ENCODE measurements around the gene ING5. TPM values are rescaled to one million over a fixed set of nuclear protein-coding genes. Genes with fewer than 3 reads are reported as not detected.
A peak's percentile ranks its signal among the peaks of the same experiment; 100 is the strongest.

Gene ING5
- total RNA-seq, 1 experiment from 2014 or later, result 39.0 TPM

DNA sequence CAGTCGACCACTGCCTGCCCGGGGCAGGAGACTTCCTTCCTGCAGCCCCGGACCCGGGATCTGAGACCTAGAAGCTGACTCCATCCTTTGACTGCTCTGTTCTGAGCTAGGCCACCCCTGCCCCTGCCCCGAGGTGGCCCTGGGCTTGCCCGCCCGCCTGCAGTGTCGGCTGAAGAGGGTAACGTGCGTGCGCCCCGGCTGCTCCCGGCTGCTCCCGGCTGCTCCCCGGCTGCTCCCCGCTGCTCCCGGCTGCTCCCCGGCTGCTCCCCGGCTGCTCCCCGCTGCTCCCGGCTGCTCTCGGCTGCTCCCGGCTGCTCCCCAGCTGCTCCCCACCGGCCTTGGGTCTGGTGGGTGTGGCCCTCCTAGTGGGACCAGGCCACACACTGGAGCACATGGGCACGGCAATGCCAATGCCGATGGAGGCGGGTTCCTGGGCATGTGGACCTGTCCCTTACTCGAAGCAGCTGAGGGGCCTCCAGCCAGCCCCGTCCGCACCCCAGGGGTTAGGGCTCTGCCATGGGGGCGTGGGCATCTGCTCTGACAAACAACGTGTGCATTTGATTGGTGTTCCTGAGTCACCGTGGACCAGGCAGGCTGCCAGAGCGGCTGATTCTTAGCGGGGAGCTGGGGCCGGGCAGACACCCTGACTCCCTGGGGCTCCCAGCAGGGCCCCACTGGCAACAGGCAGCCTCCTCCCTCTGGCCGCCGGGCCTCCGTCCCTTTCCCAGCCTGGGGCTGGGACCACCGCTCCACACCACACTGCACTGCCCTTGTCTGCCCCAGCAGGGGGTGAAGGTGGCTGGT lies 72.8 kb downstream of the ING5 start:
- DNase-seq (ENCODE audit: extremely low read depth, low read depth), result peak; percentile 23

DNA sequence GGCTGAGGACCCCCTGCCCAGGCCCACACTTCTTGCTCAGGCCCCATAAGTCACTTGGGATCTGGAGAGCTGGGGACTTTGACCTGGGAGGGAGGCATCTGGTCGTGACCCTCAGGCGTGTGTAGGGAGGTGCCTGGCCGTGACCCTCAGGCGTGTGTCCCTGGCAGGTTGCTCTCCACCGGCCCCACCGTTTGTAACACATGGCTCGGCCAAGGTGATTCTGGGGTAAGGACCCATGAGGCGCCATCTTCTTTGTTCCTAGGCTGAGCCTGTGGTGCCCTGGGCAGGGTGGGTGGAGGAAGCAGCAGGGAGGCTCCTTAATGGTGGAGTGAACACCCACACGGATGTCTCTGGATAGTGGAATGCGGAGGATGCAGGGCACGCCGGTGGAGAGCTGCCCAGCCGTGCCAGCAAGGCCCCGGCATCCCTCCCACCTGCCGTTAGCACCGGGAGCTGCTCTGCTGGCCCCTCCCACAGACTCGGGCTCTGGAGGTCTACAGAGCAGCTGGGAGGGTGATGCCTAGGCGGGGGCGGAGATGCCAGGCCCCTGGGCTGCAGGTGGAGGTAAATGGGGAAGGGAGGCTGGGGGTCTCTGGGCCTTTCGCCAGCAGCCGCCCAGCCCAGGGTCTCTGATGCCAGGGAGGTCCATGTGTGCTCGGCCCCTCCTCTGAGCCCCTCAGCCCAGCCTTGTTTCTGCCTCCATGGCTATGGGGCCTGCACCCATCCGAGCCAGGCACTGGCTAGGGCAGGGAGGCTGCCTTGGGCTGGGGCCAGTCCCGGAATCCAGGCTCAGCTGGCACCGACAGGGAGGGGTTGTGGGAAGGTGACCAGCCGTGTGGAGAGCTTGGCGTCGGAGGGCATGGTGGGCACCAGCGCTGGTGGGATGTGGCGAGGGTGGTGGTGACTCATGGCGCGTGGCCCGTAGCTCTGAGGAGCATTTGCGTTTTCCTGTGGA lies 73.7 kb downstream of the ING5 start:
- DNase-seq (ENCODE audit: extremely low read depth, low read depth), result no peak

GRCh38 chr2:241776336-241777169 lies 74.7 kb downstream of the ING5 start, which contains the start of gene GAL3ST2:
TSS of gene GAL3ST2 (plus strand) at chr2:241776822. CDS start at chr2:241776956, 134 bp downstream.
- no peak for DNase-seq (ENCODE audit: extremely low read depth, low read depth)

DNA sequence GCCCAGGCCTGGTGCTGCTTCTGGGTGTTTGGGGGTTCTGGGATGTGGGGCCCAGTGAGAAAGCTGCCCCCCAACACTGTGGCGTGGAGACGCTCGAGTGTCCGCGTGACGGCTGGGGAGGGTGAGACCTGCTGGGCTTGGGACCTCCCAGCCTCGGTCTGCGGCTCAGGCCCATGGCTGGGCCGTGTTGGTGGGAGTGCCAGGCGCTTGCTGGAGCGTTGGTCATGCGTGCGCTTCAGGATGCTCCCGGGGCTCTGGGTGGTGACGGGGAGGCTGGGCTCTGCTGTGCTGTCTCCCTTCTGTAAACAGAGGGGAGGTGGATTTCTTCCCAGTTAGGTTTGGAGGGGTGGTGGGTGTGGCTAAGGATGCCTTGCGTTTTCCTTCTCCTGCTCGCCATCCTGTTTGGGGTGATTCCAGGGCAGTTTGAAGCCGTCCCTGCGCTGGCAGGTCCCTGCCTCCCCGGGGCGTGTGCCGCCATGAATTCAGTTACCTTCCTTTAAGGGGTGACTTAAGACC lies 75.4 kb downstream of the ING5 start:
- no peak for DNase-seq (ENCODE audit: extremely low read depth, low read depth)

GRCh38 chr2:241777686-241778627 lies 76.1 kb downstream of the ING5 start:
- DNase-seq (ENCODE audit: extremely low read depth, low read depth), result no peak

Other genes starting within 250 kb of the ING5 start
- gene STK25, start 193.5 kb upstream of the ING5 start, total RNA-seq (2014; rRNA removed; shearing (Covaris generic)), result 108 and 128 TPM in 2 replicates
- gene BOK, start 143.3 kb upstream of the ING5 start, total RNA-seq (2014; rRNA removed; shearing (Covaris generic)), result 8.9 and 9.8 TPM in 2 replicates
- 71.9 and 77.0 TPM in 2 replicates for gene THAP4, start 64.9 kb upstream of the ING5 start, total RNA-seq (2014; rRNA removed; shearing (Covaris generic))
- gene ATG4B, start 64.3 kb upstream of the ING5 start, total RNA-seq (2014; rRNA removed; shearing (Covaris generic)), result 51.2 and 55.2 TPM in 2 replicates
- gene DTYMK, start 15.2 kb upstream of the ING5 start, total RNA-seq (2014; rRNA removed; shearing (Covaris generic)), result 57.4 and 70.3 TPM in 2 replicates
- 9.1 and 10.3 TPM in 2 replicates for gene D2HGDH, start 32.6 kb downstream of the ING5 start, total RNA-seq (2014; rRNA removed; shearing (Covaris generic))
- gene GAL3ST2, start 74.8 kb downstream of the ING5 start, total RNA-seq (2014; rRNA removed; shearing (Covaris generic)), result 0.10 TPM in 1 of 2 replicates, not detected in the other
- gene NEU4, start 107.2 kb downstream of the ING5 start, total RNA-seq (2014; rRNA removed; shearing (Covaris generic)), result 0.35 and 0.37 TPM in 2 replicates
- not detected in 2 replicates for gene PDCD1, start 156.9 kb downstream of the ING5 start, total RNA-seq (2014; rRNA removed; shearing (Covaris generic))
- gene RTP5, start 167.7 kb downstream of the ING5 start, total RNA-seq (2014; rRNA removed; shearing (Covaris generic)), result not detected in 2 replicates

All from NCI-H460 (cell line).